D341Med (cell line): ENCODE results near the gene SPOCK2.

Source experiments
- DNase-seq: peaks from one replicate; pipeline ENCODE4 v3.0.0; 2012; ENCODE audit warnings: low spot score

SPOCK2 gene

DNA sequence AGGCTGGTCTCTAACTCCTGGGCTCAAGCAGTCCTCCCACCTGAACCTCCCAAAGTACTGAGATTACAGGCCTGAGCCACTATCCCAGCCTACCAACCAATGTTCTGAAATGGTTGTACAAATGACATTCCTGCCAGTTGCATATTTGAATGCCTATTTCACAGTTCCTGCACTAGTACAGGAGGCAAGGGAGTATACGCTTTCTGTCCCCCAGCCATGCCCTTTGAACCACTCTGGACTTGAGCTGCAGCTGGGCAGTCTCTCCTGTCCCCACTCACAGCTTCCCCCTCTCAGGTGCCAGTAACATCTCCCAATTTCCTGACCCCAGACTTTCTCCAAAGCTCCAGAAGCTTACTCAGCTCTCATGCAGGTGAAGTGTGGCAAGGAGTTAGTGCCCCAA is 58.9 kb downstream of the SPOCK2 start:
- no peak for DNase-seq

DNA sequence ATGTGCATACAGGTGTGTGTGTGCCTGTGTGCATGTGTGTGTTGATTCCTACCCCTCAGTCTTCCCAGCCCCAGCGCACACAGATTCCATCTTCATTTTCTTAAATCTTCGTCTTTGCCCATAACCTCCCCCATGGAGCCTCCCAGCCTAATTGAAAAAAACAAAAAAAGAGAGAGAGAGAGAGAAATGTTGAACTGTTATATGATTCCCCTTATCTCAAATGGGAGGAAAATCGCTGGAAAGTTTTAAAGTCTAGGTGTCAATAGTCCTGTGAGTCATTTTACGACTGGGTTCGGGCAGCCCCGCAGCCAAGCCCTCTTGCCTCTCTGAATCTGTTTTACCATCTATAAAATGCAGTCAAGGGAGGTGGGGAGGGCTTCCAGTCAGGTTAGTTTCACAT is 60.9 kb downstream of the SPOCK2 start:
- no peak for DNase-seq

DNA sequence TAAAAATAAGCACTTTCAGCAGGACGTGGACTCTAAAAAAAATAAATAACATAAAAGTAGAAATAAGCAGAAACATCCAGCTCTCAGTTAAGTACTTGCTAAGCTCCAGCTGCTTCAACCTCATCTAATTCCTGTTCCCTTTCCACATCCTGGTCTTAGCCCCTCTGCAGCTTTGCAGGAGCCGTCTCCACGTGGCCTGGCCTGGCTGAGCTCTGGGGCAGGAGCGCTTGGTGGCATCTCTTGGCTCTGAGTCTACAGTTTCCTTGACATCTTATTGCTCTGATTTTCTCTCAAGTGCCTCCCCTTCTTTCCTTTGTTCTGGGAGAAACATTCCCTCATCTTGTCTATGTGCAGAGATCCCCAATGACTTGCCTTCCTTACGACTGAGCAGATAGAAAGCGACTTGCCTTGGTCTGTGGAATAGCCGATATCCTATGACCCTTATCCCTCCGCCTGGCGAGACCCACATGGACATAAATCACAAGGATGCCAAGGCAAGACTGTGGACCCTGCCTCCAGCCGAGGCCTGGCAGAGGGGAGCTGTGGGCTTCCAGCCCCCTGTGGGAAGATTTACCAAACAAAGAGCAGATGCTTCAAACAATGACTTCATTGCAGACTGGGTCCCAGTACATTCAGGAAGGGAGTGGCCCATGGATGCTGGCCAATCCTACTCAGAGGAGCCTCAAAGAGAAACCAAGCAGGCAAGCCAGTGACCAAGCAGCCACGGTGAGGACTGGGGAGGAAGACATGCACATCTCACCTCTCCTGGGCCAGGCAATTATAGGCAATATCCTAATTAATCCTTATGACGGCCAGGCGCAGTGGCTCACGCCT is 61.9 kb downstream of the SPOCK2 start:
- no peak for DNase-seq

DNA sequence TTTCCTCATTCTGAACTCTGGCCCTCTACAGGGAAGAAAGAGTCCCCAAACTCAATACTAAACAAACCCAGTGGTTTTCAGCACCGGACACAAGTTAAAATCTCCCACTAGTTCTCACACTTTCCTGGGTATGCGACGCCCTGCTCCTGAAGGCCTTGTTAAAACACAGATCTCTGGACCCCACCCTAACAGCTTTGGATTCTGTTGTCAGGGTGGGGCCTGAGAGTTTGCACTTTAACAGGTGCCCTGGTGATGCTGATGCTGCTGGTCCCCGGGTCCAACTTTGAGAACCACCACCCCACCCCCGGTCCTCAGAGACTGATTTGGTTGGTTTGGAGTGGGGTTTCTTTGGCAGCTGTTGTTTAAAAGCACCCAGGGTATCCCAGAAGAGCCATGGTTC is 62.5 kb downstream of the SPOCK2 start:
- no peak for DNase-seq

DNA sequence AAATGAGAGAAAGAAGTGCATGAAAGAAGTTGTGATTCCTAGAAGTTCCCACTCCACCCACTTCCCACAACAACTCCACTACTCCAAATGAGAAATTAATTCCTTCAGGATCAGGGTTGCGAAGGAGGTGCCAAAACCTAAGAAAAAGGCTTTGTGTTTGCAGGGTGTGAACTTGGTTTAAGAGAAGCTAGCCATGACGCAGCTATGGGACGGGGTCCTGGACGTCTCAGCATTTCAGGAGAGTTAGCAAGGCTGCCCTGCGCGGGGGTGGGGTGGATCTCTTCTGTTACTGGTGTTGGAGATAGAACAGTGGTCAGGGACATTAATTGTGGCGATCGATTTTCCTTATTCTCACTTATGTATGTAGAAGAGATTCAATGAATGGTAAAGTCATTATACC is 63.0 kb downstream of the SPOCK2 start:
- no peak for DNase-seq

DNA sequence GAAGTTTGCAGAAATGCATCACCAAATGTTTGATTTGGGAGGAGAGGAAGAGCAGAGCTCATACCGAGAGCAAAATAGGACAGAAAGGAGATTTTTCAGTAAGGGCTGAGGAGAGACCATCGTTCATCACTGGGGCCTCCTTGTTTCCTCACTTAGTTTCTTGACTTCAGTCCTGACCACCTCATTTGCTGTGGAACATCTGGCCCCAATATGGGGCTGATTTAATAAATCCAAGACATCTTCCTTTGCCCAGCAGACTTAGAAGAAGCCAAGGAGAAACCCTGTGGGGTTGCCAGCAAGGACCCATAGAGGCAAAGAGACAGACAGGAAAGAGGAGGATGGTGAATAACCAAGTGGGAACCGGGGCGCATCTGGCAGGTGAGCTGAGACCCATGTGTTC is 63.8 kb downstream of the SPOCK2 start:
- DNase-seq: no peak

DNA sequence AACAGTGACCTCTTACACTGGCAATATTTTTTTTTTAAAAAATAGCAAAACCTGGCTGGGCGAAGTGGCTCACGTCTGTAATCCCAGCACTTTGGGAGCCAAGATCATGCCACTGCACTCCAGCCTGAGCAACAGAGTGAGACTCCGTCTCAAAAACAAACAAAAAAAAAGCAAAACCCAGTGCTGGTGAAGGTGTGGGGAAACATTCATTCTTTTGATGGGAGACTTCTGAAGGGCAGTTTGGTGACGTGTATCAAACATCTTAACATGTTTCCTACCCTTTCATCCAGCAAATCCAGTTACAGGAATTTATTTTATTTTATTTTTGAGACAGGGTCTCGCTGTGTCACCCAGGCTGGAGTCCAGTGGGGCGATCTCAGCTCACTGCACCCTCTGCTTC is 66.1 kb downstream of the SPOCK2 start:
- no peak for DNase-seq

DNA sequence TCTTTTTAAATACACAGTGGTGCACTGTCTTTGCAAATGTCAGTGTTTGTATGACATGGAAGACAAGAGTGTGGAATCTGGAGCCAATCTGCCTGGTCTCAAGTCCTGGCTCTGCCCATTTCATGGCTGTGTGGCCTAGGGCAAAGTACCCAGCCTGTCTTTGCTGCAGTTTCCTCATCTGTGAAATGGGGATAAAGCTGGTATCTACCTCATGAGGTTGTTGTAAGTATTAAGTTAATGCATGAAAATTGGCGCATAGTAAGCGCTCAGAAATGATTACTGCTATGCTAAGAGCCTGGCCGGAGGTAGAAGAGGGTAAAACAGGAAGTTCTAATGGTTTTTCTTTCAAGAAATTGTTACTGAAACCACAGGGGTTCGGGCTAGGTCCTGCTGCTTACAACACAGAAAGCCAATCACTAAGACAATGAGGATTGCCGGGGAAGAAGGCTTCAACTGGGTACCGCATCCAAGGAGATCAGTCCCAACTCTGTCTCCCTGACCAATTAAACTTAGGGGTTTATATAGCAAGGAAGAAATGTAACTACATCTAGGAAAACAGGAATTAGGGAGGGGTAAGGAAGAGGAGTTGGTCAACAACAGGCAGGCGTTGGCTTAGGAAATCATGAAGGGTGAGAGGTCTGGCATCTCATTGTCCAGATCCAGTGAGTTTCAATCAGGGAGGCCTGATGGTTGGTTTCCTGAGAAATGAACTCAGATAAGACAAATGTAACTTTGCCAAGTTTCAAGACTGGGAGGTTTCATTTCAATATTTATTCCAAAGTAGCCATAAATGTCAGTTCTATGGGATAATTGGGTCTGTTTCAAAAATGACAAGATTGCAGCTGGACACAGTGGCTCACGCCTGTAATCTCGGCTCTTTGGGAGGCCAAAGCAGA is 67.2 kb downstream of the SPOCK2 start:
- no peak for DNase-seq

DNA sequence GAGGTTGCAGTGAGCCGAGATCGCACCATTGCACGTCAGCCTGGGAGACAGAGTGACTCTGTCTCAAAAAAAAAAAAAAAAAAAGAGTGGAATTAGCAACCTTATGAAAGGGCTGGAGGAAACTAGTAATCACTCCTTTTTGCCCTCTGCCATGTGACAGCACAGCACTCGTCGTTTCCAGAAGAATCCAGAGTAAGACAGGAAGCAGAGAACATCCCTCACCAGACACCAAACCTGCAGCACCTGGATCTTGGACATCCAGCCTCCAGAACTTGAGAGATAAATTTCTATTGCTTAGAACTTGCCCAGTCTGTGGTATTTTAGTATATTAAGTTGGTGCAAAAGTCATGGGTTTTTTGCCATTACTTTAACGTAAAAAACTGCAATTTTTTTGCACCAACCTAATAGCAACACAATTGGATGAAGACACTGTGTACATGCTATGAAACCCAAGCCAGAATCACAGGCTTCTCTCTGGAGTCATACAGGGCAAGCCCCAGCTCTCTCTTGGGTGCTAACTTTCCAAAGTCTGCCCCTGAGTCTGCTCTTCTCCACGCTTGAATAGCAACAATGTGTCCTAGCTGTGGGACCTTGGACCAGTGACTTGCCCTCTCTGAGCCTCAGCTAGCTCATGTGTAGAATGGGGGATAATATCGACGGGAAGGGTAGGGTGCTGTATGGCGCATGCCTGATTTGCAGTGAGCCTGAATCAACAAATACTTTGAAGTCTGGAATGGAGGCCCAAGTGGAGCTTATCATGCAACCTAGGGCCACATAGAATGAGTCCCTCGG is 69.1 kb downstream of the SPOCK2 start:
- no peak for DNase-seq

DNA sequence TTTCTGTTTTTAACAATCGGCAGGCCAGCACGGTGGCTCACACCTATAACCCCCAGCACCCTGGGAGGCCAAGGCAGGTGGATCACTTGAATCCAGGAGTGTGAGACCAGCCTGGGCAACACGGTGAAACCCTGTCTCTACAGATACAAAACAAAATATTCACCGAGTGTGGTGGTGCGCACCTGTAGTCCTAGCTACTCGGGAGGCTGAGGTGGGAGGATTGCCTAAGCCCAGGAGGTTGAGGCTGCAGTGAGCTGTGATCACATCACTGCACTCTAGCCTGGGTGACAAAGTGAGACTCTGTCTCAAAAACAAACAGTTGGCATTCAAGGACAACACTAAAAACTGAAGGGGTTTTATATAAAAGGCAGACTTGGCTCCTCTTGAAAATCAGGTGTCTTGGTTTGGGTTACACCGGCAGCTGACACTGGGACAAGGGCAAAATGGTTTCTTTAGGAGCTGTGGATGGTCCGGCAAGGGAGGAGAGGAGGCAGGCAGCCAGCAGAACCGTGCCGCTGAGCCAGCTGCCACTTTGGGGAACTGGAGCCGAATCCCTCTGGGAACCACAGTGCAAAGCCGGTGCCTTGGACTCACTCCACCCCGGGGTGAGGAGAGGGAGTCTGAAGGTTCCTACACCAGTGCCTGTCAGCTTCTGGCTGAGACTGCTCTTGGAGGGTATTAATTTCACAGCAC is 71.6 kb downstream of the SPOCK2 start:
- no peak for DNase-seq

DNA sequence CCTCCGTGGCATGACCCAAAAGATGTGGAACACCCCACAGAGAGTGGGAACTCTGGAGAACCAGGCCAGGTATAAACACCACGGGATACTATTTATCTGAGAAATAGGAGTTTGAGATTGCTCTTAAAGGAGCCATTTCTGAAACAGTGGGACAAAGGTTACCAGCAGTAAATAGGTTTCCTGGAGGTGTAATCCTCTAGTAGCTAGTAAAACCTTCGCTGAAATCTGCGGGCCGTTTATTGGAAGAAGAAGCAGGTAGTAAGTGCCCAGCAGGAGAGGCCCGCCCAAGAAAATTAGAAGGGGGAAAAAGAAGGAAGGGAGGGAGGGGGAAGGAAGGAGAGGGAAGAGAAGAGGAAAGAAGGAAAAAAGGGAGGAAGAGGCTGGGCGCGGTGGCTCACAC is 72.5 kb downstream of the SPOCK2 start:
- no peak for DNase-seq

DNA sequence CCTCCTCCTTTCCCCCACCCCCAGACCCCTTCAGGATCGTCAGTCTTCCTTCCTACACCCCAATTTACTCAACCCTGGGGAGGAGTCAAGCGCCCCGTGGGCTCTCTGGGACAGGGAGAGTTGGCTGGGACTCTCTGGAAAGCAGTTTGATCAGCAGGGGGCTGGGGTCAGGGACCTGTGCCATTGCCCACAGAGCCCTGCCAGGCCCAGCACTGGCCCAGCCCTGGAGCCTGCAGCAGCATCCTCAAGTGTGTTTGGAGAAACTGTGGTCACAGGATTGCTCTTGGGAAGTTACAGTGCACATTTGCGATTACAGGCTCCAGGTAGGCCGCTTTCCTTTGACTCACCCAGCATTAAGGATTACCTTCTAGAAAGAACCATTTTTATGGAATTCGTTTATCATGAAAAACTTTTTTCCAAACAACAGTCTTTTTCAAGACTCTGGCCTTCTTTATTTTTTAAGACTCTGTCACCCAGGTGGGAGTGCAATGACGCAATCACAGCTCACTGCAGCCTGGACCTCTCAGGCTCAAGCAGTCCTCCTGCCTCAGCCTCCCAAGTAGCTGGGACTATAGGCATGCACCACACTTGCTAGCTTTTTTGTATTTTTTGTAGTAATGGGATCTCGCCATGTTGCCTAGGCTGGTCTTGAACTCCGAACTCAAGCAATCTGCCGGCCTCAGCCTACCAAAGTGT is 73.4 kb downstream of the SPOCK2 start:
- DNase-seq: no peak

DNA sequence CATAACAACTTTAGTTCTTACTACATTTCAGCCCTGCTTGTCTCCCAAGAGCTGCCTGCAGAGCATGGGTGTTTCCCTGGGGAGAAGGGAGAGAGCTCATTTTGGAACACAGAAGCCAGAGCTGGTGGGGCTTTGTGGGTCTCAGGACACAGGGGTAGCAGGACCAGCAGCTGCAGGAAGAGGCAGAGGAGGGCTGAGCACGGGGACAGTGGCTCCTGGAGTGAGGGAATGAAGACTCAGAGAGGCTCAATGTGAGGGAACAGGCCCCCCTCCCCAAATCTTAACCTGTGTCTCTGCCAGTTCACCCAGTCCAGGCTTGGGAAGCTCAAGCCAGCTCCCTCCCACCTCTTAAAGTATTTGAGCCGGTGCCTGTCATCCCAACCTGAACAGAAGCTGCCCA is 74.2 kb downstream of the SPOCK2 start:
- no peak for DNase-seq

DNA sequence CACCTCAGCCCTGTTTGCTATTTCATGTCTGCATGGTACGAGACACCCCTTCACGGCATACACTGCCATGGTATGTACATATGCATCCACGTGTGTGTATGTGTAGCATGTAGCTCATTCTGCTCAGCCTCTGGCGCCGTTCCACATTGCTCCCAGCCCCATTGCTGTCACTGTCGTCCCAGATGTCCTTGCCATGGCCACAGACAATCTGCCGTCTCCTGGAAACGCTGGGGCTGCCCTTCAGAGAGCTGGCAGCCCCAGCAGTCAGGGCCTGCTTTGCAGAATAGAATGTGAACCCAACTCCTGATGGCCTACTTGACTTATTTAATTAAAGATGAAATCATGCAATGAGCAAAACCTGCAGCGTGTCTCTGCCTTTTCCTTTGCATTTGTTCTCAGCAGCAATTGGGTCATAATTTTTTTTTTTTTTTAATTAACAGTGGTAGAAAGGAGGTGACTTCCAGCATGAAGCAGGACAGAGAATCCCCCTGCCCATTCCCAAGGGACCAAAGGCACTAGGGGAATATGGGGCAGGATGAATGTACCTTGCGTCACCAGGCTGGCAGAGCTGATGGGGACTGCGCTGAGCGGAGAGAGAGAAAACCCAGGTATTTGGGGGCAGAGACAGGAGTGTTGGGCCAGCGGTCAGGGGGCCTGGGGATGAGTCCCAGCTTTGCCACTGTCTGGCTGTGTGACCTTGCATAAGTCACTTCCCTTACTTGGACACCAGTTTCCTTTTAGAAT is 75.0 kb downstream of the SPOCK2 start:
- DNase-seq: no peak

DNA sequence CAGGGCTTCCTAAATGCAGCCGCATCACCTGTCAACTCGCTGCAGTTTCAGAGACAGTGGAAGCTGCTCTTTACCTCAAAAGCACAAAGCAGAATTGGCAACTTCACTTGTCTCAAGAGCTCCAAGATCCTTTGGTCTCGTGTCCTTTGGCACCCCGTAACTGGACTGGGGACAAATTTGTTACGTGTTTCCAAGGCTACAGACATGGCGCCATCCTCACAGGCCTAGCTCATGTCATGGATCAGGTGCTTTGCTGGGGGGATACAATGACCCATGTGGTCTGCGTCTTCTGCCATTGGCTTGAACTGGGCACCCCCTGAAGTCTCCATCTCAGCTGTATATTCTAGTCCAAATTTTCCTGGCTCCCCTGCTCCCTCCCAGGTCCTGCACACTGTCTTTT is 75.6 kb downstream of the SPOCK2 start:
- no peak for DNase-seq

DNA sequence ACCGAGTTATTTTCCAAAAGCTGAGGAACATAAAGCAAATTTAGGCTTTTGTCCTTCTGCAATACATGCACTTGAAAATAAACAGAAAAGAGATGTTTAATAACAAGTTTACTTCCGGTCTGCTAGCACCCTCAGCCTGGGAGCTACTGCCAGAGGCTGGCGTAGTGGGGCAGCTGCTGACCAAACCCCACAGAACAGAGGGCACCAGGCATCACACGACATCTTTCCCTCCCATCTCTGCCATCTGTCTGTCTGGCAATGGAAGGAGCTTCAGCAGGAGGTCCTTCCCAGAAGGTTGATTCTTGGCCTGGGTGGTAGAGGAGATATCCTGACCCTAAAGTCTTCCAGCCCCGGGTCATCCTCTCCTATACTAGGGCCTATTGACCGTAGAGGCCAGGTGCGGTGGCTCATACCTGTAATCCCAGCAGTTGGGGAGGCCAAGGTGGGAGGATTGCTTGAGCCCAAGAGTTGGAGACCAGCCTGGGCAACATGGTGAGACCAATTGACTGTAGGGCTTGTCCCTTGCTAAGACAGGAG is 76.3 kb downstream of the SPOCK2 start:
- DNase-seq: no peak

DNA sequence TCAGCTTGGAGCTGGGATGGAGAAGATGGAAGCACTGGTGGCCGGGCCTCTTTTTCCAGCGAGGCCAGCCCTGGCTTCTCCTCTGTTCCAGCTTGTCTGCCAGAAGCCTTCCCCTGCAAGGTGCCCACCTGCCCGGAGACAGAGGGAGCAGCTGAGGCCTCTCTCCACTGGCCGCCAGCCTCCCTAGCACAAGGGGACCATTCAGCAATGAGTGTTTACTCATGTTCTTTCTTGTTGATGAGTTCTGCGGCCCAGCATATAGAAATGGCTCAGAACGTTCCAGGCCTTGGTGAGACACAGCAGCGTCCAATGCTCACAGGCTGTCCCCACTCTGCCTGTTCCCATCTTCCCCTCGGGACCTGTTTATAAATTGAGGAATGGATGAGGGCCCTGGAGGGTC is 76.9 kb downstream of the SPOCK2 start:
- DNase-seq: no peak

DNA sequence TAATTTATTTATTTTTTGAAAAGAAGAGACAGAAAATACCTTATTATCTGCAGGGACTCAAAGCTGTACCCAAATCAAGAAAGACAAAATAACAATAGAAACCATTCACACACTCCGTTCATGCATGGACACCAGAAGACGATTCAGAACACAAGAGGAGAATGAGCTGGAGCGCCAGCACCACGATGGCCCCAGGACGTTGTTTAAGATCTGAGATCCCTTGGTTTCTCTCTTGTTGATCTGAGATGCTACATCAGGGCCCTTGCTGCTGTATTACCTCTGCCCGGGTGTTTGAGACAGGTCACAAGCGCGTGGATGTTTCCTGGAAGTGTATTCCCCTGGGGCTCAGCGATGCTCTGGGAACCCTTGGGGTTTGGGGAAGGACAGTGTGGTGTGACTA is 77.3 kb downstream of the SPOCK2 start:
- DNase-seq: no peak

DNA sequence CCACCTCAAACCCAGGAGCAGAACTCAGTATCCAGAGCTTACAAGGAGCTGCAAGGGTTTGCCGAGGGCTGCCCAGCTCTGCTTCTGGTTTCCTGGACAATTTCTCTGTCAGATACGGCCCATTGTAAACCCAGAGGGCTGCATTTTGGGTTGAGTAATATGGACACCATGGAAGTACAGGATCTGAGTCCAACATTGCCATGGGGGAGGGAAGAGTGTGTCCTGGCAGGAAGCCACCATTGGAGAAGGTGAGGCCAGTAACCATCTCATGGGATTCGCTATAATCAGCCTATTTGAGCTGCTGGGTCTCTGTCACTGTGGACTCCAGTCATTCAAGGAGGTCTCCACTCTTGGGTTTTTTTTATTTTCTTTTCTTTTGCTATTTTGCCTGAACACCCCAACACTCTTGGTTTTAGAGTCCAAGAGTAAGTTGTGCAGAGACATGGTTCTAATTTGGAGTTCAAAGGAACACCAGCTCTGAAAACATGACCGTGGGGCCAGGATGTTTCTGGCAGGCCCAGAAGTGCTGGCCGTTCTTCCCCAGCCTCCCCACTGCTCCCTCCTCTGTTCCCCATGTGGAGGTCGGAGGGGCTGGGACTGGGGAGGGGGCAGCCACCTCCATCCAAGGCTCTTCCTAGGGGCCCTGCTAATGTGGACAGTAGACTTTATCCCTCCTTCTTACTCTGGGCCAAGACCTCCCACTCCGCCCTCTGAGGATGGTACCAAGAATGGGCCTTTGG is 77.9 kb downstream of the SPOCK2 start:
- DNase-seq: no peak
